ENCODE data around the gene IFITM2. TPM values are rescaled to one million over a fixed set of nuclear protein-coding genes. Genes with fewer than 3 reads are reported as not detected.
"Not testable (repeated sequence)": the region's sequence is repeated elsewhere in the genome, so short reads cannot be mapped to it uniquely, and the experiment has no call there.

IFITM2 gene
- total RNA-seq, 2 donors from 2014 or later: 262 to 367 TPM

- peaks cover 3% of the 10 kb centered on the region for H3K27me3 Mint-ChIP-seq (ENCODE audit: insufficient read depth)
- Histone ChIP-seq H3K4me1 (ENCODE audit: control insufficient read depth, insufficient read depth, low read length) (peaks cover 4% of the 10 kb centered on the region), H3K27me3 (ENCODE audit: control insufficient read depth, insufficient read depth, low read length, poor library complexity, severe bottlenecking) (no peaks in the 10 kb centered on the region), H3K9me3 (ENCODE audit: control insufficient read depth, low read length) (peaks cover 19% of the 10 kb centered on the region), H3K36me3 (ENCODE audit: control insufficient read depth, insufficient read depth, low read length) (no peaks in the 10 kb centered on the region), H3K4me3 (ENCODE audit: low read length) (peak overlapping the region; percentile 62), H3K27ac (ENCODE audit: low read depth, low read length) (no peak overlapping the region), H3K9ac (ENCODE audit: extremely low read depth, low read length, poor library complexity, severe bottlenecking) (no peak overlapping the region)
- TF ChIP-seq CTCF (conservative IDR thresholded peaks at IDR 0.05): no peak
- peaks cover 31% of the 10 kb centered on the region for H3K4me1 Mint-ChIP-seq
- no peak overlapping the region for H3K4me3 Mint-ChIP-seq
- H3K27ac Mint-ChIP-seq: peak overlapping the region; percentile 95
- no peak for DNase-seq
- peaks cover 41% of the 10 kb centered on the region for H3K9me3 Mint-ChIP-seq
- H3K36me3 Mint-ChIP-seq (ENCODE audit: low read depth): peaks cover 12% of the 10 kb centered on the region
- 95 to 97% methylated on average over 18 to 23 of the region's 23 CpGs for WGBS, 2 experiments (ENCODE audit: insufficient coverage in 1 of 2, insufficient read length in 1 of 2)
Measured at GRCh38 chr11:332651-333480, 25.2 kb downstream of the IFITM2 start.

- H3K9me3 ChIP-seq (ENCODE audit: control insufficient read depth, low read length): peaks cover 19% of the 10 kb centered on the region
- Mint-ChIP-seq H3K36me3 (ENCODE audit: low read depth) (peaks cover 12% of the 10 kb centered on the region), H3K27ac (peak overlapping the region; percentile 95), H3K4me3 (peak overlapping the region; percentile 41), H3K9me3 (peaks cover 41% of the 10 kb centered on the region), H3K4me1 (peaks cover 31% of the 10 kb centered on the region)
- not testable (repeated sequence) for H3K36me3 ChIP-seq (ENCODE audit: control insufficient read depth, insufficient read depth, low read length); H3K27me3 Mint-ChIP-seq (ENCODE audit: insufficient read depth); H3K27me3 ChIP-seq (ENCODE audit: control insufficient read depth, insufficient read depth, low read length, poor library complexity, severe bottlenecking); H3K4me1 ChIP-seq (ENCODE audit: control insufficient read depth, insufficient read depth, low read length)
- peak overlapping the region; percentile 45 for H3K9ac ChIP-seq (ENCODE audit: extremely low read depth, low read length, poor library complexity, severe bottlenecking)
- peak overlapping the region; percentile 79 for H3K27ac ChIP-seq (ENCODE audit: low read depth, low read length)
- peak; percentile 89 for DNase-seq
- H3K4me3 ChIP-seq (ENCODE audit: low read length): peak overlapping the region; percentile 62
- WGBS, 2 experiments (ENCODE audit: insufficient coverage in 1 of 2, insufficient read length in 1 of 2): 45 to 59% methylated on average over 14 to 16 of the region's 17 CpGs
Measured at GRCh38 chr11:333616-334263, 26.1 kb downstream of the IFITM2 start.

GRCh38 chr11:334264-334994, 26.8 kb downstream of the IFITM2 start:
- H3K27ac ChIP-seq (ENCODE audit: low read depth, low read length): peak overlapping the region; percentile 79
- Mint-ChIP-seq H3K4me3 (peak overlapping the region; percentile 41), H3K9me3 (peaks cover 37% of the 10 kb centered on the region), H3K27ac (peak overlapping the region; percentile 95), H3K36me3 (ENCODE audit: low read depth) (peaks cover 9% of the 10 kb centered on the region), H3K4me1 (peaks cover 31% of the 10 kb centered on the region), H3K27me3 (ENCODE audit: insufficient read depth) (peaks cover 3% of the 10 kb centered on the region)
- H3K27me3 ChIP-seq (ENCODE audit: control insufficient read depth, insufficient read depth, low read length, poor library complexity, severe bottlenecking): no peaks in the 10 kb centered on the region
- H3K36me3 ChIP-seq (ENCODE audit: control insufficient read depth, insufficient read depth, low read length): no peaks in the 10 kb centered on the region
- WGBS, 2 experiments (ENCODE audit: insufficient coverage in 1 of 2, insufficient read length in 1 of 2): 11 to 12% methylated on average over 17 to 25 of the region's 25 CpGs
- TF ChIP-seq CTCF (conservative IDR thresholded peaks at IDR 0.05): no peak
- H3K4me1 ChIP-seq (ENCODE audit: control insufficient read depth, insufficient read depth, low read length): peaks cover 4% of the 10 kb centered on the region
- peak overlapping the region; percentile 52 for H3K4me3 ChIP-seq (ENCODE audit: low read length)
- peaks cover 19% of the 10 kb centered on the region for H3K9me3 ChIP-seq (ENCODE audit: control insufficient read depth, low read length)
- peak; percentile 94 for DNase-seq
- peak overlapping the region; percentile 45 for H3K9ac ChIP-seq (ENCODE audit: extremely low read depth, low read length, poor library complexity, severe bottlenecking)
